Measurements from ENCODE around the gene CA5B. TPM values are rescaled to one million over a fixed set of nuclear protein-coding genes. Genes with fewer than 3 reads are reported as not detected.
A peak's percentile ranks its signal among the peaks of the same experiment; 100 is the strongest.

CA5B gene
- total and polyA plus RNA-seq, 8 donors, result 10.7 to 18.5 (median 15.3) TPM

DNA sequence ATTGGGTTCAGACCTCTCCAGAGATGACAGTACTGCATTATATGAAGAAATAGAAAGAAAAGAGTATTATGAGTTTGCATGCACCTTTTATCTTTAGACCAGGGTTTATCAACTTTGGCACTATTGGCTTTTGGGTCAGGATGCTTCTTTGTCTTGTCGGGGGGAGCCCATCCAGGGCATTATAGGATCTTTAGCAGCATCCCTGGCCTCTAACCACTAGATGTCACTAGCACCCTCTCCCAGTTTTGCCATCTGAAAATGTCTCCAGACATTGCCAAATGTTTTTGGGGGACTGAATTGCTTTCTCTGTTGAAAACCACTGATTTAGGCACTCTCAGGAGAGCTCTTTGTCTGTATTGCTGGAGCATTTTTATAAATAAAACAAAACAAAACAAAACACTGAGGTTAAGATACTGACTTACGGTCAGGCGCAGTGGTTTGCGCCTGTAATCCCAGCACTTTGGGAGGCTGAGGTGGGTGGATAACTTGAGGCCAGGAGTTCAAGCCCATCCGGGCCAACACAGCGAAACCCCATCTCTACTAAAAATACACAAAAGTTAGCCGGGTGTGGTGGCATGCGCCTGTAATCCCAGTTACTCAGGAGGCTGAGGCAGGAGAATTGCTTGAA is 23.6 kb downstream of the CA5B start:
- Histone ChIP-seq H3K27ac (no peak overlapping the region), H3K4me1 (no peaks in the 10 kb centered on the region), H3K27me3 (no peaks in the 10 kb centered on the region), H3K9me3 (no peaks in the 10 kb centered on the region), H3K36me3 (no peaks in the 10 kb centered on the region), H3K4me3 (no peak overlapping the region)
- TF ChIP-seq, protein P1, sequence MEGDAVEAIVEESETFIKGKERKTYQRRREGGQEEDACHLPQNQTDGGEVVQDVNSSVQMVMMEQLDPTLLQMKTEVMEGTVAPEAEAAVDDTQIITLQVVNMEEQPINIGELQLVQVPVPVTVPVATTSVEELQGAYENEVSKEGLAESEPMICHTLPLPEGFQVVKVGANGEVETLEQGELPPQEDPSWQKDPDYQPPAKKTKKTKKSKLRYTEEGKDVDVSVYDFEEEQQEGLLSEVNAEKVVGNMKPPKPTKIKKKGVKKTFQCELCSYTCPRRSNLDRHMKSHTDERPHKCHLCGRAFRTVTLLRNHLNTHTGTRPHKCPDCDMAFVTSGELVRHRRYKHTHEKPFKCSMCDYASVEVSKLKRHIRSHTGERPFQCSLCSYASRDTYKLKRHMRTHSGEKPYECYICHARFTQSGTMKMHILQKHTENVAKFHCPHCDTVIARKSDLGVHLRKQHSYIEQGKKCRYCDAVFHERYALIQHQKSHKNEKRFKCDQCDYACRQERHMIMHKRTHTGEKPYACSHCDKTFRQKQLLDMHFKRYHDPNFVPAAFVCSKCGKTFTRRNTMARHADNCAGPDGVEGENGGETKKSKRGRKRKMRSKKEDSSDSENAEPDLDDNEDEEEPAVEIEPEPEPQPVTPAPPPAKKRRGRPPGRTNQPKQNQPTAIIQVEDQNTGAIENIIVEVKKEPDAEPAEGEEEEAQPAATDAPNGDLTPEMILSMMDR (IDR thresholded peaks at IDR 0.05), result peak; percentile 60 to 74
- ATAC-seq, result peak; percentile 77
- peak in 1 of 4 donors; percentile 30 for DNase-seq
- intact Hi-C loops (cut with DNase I), result no loop called here

DNA sequence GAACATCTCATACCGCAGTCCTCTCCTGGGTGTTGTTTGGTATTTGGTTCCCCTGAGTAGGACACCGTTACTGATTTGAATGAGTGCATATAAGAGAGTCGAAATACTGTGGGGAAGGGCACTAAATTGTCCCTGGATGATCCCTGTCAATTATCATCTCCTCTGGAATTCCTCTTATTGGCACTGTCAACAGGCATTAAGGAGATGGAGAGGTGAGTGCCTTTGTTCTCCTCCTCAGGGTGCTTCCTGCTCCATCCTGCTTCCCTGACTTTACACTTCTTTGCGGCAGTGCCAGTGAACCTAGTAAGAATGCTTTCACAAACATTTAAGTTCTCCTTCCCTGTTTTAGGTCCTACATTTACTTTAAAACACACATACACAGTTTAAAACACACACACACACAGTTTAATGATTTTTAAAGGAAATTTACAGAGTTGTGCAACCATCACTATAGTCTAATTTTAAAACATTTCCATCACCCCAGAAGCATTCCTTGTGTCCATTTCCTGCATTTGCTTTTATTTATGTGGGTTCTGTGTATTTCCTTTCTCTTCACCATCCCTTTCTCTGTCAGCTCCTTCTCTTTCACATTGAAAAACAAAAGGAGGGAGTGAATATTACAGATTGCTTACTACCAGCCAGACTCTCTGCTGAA is 31.4 kb downstream of the CA5B start:
- Histone ChIP-seq H3K4me3 (no peak overlapping the region), H3K4me1 (no peaks in the 10 kb centered on the region), H3K27ac (no peak overlapping the region), H3K9me3 (no peaks in the 10 kb centered on the region), H3K36me3 (no peaks in the 10 kb centered on the region), H3K27me3 (no peaks in the 10 kb centered on the region)
- no peak for ATAC-seq
- intact Hi-C loops (cut with DNase I), result no loop called here
- TF ChIP-seq, protein P1 (IDR thresholded peaks at IDR 0.05), result no peak
- no peak for DNase-seq

DNA sequence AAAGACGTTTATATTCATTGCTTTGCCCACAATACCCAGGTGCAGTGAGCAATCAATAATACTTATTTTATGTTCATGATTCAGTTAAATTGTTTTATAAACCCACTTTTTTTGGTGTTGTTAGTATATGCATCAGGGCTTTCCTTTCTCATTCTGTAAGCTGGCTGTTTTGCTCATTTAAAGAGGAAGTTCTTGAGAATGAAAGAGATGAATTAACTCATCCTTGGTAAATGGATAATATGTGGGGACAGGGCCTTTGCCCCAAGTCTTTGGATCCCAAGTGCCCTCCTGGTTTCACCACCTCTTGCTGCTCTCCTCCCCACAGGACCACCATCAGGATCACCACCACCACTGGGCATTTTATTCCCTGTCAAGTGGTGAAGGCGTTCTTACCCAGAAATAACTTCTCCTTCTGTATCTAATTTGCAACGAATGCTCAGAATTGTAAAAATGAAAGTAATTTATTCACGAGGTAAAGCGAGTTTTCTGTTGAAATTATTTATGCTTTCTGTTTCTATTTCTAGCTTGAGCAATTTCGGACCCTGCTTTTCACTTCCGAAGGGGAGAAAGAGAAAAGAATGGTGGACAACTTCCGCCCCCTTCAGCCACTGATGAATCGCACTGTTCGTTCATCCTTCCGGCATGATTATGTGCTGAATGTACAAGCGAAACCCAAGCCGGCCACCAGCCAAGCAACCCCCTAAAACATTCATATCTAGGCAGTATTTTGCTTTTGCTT is 44.1 kb downstream of the CA5B start:
- no peaks in the 10 kb centered on the region for H3K9me3 ChIP-seq
- H3K36me3 ChIP-seq, result peaks cover 0 to 10% of the 10 kb centered on the region in 2 donors
- H3K4me3 ChIP-seq, result no peak overlapping the region
- TF ChIP-seq, protein P1 (IDR thresholded peaks at IDR 0.05), result no peak
- intact Hi-C loops (cut with DNase I), result no loop called here
- H3K27me3 ChIP-seq, result no peaks in the 10 kb centered on the region
- no peak for DNase-seq
- no peaks in the 10 kb centered on the region for H3K4me1 ChIP-seq
- ATAC-seq, result no peak
- peak overlapping the region in 1 of 2 donors; percentile 65 for H3K27ac ChIP-seq

DNA sequence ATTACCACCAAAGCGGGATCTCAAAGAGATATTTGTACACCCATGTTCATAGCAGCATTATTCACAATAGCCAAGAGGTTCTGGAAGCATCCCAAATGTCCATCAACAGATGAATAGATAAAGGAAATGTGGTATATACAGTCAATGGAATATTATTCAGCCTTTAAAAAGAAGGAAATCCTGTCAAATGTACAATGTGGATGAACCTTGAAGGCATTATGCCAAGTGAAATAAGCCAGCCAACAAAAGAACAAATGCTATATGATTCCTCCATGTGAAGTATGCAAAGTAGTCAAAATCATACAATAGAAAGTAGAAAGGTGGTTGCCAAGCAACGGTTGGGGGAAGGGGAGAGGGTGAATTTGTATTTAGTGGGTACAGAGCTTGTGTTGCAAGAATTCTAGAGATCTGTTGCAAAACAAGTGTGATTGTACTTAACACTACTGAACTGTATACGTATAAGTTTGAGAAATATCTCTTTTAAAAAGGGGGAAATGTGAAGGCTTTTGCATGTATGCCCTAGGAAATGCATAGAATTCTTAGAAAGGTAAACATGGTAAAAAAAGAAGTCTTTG is 47.2 kb downstream of the CA5B start:
- no peak for DNase-seq
- no peak for ATAC-seq
- H3K4me1 ChIP-seq, result no peaks in the 10 kb centered on the region
- TF ChIP-seq, protein P1 (IDR thresholded peaks at IDR 0.05), result no peak
- H3K27me3 ChIP-seq, result no peaks in the 10 kb centered on the region
- H3K27ac ChIP-seq, result no peak overlapping the region
- H3K9me3 ChIP-seq, result no peaks in the 10 kb centered on the region
- H3K4me3 ChIP-seq, result no peak overlapping the region
- intact Hi-C loops (cut with DNase I), result no loop called here
- H3K36me3 ChIP-seq, result peaks cover 0 to 10% of the 10 kb centered on the region in 2 donors

DNA sequence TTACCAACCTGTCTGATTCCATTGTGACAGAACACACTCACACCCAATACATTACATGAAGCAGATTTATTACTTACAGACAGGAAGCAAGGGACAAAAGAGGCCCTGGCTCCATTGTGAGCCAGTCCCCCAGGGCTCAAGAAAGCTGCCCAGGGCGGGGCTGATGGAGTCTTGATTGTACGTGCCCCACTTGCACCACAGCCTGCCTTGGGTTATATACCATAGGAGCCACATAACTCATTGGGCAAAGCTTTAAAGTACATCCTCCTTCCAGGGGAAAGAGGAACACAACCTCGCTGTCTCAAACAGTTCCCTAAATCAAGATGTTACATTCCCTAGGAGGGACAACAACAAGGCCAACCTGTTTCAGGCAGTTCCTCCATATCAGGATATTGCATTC is 48.8 kb downstream of the CA5B start:
- TF ChIP-seq, protein P1 (IDR thresholded peaks at IDR 0.05), result no peak
- H3K4me1 ChIP-seq, result no peaks in the 10 kb centered on the region
- H3K9me3 ChIP-seq, result no peaks in the 10 kb centered on the region
- no peaks in the 10 kb centered on the region for H3K27me3 ChIP-seq
- H3K4me3 ChIP-seq, result no peak overlapping the region
- H3K27ac ChIP-seq, result no peak overlapping the region
- no peaks in the 10 kb centered on the region for H3K36me3 ChIP-seq
- intact Hi-C loops (cut with DNase I), result no loop called here
- ATAC-seq (no peak), DNase-seq (no peak)
